Activated naive CD8-positive, alpha-beta T cell treated with anti-CD3 and anti-CD28 coated beads, Interleukin-2, amount 50 U/mL, for 16 hours (primary cell): ENCODE data around the gene AGBL5.
A peak's percentile ranks its signal among the peaks of the same experiment; 100 is the strongest.

Experiments
- DNase-seq: peaks from one replicate; pipeline ENCODE4 v3.0.0-alpha.2; 2020; ENCODE audit warnings: low read depth, low spot score

The AGBL5 gene, protein sequence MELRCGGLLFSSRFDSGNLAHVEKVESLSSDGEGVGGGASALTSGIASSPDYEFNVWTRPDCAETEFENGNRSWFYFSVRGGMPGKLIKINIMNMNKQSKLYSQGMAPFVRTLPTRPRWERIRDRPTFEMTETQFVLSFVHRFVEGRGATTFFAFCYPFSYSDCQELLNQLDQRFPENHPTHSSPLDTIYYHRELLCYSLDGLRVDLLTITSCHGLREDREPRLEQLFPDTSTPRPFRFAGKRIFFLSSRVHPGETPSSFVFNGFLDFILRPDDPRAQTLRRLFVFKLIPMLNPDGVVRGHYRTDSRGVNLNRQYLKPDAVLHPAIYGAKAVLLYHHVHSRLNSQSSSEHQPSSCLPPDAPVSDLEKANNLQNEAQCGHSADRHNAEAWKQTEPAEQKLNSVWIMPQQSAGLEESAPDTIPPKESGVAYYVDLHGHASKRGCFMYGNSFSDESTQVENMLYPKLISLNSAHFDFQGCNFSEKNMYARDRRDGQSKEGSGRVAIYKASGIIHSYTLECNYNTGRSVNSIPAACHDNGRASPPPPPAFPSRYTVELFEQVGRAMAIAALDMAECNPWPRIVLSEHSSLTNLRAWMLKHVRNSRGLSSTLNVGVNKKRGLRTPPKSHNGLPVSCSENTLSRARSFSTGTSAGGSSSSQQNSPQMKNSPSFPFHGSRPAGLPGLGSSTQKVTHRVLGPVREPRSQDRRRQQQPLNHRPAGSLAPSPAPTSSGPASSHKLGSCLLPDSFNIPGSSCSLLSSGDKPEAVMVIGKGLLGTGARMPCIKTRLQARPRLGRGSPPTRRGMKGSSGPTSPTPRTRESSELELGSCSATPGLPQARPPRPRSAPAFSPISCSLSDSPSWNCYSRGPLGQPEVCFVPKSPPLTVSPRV

GRCh38 chr2:27050996-27051901 is at the start of gene AGBL5:
AGBL5 (plus strand) TSS chr2:27051668; CDS start chr2:27052959, 1,291 bp downstream.
- peak; percentile 82 for DNase-seq

DNA sequence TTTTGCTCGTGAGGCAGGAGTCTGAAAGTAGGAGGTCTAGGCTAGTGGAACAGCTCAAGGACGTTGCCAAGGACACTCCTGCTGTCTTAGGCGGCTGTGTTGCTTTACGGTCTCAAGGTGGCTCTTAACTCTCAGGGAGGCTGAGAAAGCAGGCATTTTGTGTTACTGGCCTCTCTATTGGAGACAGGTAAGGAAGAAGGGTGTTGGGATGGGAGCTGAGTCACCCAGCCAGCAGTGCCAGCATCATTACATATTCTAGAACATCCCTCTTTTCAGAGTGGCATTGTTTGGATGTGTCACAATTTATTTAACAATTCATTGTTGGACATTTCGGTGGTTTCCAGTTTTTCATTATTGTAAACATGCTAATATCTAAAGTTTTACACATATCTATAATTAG is 49.5 kb upstream of the AGBL5 start:
- DNase-seq, result no peak

GRCh38 chr2:27003007-27003406 is 48.5 kb upstream of the AGBL5 start:
- DNase-seq, result no peak

DNA sequence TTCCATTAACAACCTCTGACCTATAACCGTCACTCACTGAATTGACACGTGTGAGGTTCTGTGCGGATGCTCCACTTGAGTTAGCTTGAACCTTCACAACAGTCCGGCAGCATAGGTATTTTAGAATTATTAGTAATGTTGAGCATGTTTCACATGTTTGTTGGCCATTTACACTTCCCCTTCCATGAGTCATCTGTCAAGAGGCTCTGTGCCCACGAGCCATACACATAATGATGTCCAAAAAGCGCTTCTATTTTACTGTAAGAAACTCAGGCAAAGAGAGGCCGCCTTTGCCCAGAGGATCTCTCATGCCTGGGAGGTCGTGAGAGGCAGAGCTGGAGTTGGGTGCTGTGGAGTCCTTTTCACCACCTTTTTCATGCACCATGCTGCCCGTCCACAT is 47.6 kb upstream of the AGBL5 start:
- no peak for DNase-seq

GRCh38 chr2:27006602-27007415 is 44.7 kb upstream of the AGBL5 start:
- DNase-seq, result no peak

- DNase-seq, result no peak
Measured at GRCh38 chr2:27007416-27008374, 43.8 kb upstream of the AGBL5 start.

DNA sequence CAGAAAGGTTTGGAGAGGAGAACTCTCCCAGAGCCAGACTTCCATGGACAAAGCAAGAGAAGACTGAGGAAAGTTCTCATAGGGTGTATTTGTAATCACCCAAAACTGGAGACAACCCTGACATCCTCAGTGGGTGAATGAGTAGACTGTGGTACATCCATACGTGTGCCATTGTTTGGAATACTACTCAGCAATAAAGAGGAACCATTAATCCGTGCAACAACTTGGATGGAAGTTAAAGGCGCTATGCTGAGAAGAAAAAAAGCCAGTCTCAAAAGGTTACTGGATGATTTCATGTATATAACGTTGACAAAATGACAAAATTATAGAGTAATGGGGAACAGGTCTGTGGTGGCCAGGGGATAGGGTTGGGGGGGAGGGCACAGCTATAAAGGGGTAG is 42.8 kb upstream of the AGBL5 start:
- DNase-seq, result no peak

GRCh38 chr2:27009083-27009482 is 42.4 kb upstream of the AGBL5 start:
- no peak for DNase-seq

DNA sequence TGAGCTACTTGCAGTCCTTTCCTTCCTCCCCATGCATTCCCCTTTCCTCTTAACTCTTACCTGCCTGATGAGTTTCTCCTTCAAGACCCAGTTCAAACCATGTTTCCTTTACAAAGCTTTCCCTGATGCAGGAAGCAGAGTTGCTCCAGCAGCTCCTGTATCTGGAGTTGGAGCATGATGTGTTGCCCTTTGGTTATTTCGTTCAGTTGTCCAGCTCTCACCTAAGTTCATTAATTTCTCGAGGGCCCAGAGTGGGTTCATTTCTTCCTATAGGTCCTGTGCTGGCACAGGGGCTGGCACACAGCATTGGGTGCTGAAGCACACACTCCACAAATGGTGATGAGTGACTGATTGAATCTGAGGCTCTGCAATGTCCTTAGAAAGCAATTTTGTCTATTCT is 41.8 kb upstream of the AGBL5 start:
- no peak for DNase-seq

DNA sequence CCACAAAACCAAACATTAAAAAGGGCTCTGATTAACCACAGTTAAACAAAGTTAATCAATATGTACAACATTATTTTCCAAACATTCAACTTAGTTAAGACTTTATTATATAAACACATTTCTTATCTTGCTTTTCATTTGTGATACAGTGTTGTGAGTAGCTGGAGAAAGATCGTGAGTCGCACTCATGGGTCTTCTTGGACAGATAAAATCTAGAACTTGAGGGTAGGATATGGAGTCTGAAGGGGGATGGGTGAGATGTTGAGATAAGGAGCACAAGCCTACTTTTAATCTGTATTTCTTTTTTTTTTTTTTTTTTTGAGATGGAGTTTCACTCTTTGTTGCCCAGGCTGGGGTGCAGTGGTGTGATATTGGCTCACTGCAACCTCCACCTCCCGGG is 41.3 kb upstream of the AGBL5 start:
- DNase-seq, result no peak

GRCh38 chr2:27013738-27014137 is 37.7 kb upstream of the AGBL5 start:
- DNase-seq, result no peak

DNA sequence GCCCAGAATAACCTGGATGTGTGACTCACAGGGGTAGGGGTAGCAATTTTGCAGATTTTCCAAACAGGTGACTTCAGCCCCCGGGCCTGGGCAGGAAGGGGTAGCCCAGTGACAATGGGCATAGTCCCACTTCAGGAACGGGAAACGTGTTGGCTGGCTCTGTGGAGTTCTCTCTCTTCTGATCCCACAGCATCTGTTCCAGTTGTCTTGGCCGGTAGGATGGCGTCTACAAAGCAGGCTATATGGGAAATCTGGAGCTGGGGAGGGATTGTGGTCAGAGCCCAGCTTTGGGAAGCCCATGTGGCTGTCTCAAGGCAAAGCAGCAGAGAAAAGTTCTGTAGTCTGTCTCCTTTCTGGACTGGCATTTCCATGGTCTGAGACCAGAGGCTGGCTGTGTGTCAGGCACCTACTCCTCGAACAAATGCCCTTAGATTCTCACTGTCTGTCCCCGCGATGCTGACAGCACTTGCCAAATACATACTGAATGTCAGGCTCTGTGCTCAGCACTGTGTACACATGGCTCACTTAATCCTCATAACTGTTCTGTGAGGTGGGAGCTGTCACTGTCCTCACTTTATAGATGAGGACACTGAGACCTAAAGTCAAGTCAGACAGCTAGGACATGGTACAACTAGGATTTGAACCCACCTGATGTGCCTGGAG is 36.6 kb upstream of the AGBL5 start:
- DNase-seq, result no peak

DNA sequence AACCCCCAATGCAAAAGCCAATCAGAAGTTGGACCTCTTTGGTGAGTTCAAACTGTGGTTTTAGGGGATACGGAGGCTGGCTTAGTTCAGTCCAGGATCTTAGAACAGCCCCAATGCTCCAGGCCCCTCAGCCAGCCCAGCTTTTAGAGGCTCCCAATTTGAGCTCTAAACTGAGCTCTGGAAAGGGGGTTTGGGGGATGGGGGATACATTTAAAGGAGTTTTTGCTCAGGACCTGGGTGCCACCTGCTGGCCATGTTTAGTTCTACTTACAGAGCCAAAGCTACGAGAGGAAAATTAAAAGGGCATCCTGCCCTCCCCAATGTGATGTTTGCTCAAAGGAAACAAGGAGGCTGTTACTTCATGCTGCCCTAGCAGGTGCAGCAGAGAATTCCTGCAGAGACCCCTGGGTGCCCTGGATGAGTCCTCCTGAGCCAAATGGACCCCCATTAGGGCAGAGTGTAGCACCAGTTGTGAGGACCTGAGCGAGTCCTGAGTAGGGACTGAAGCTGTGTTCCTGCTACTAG is 34.6 kb upstream of the AGBL5 start:
- DNase-seq, result peak; percentile 15

GRCh38 chr2:27018142-27018541 is 33.3 kb upstream of the AGBL5 start:
- no peak for DNase-seq

DNA sequence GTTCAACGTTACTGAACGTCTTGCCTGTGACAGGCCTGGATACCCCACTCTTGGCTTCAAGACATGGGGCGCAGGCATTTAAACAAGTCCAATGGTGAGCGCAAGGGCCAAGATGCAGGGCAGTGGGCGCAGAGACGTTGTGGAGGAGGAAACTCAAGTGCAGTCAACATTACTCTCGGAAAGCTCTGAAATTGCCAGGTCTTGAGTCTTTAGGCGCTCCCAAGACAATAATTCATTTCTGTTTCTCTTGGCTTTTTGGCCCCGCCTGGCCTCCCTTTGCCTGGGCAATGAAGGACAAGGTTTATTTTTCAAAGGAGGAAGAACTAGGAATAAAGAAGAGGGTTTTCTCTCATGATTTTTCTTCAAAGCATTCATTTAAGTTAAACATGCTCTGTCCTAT is 32.0 kb upstream of the AGBL5 start:
- DNase-seq, result no peak

- DNase-seq, result no peak
Measured at GRCh38 chr2:27019931-27020855, 31.3 kb upstream of the AGBL5 start.

- DNase-seq, result no peak
Measured at GRCh38 chr2:27021253-27022049, 30.0 kb upstream of the AGBL5 start.
